ENCODE data around the gene GPR173.

Gene GPR173

GRCh38 chrX:53076671-53077070 lies 28.1 kb downstream of the GPR173 start:
- no peak for TF ChIP-seq CTCF (IDR thresholded peaks at IDR 0.05; ENCODE audit: extremely low read depth, missing control alignments)
- no peak for DNase-seq (ENCODE audit: low spot score)

GRCh38 chrX:53077207-53078197 lies 28.9 kb downstream of the GPR173 start:
- DNase-seq (ENCODE audit: low spot score): no peak
- TF ChIP-seq CTCF (IDR thresholded peaks at IDR 0.05; ENCODE audit: extremely low read depth, missing control alignments): no peak

- TF ChIP-seq CTCF (IDR thresholded peaks at IDR 0.05; ENCODE audit: extremely low read depth, missing control alignments): no peak
- no peak for DNase-seq (ENCODE audit: low spot score)
Observed at GRCh38 chrX:53078943-53079342, 30.4 kb downstream of the GPR173 start.

GRCh38 chrX:53080628-53081580 lies 32.3 kb downstream of the GPR173 start:
- no peak for TF ChIP-seq CTCF (IDR thresholded peaks at IDR 0.05; ENCODE audit: extremely low read depth, missing control alignments)
- peak; percentile 10 for DNase-seq (ENCODE audit: low spot score)

GRCh38 chrX:53081925-53082772 lies 33.6 kb downstream of the GPR173 start, which contains the start of gene TSPYL2:
TSPYL2 (plus strand) TSS chrX:53082367; CDS start chrX:53082499, 132 bp downstream.
- peak; percentile 93 for DNase-seq (ENCODE audit: low spot score)

More at GRCh38 chrX:53081925-53082772, 33.6 kb downstream of the GPR173 start, which contains the start of gene TSPYL2:
- TF ChIP-seq CTCF (IDR thresholded peaks at IDR 0.05; ENCODE audit: extremely low read depth, missing control alignments): no peak
